HG02678 (cell line): ENCODE results near the gene SPATA20.

Experiments
- ATAC-seq: cut with Tn5 transposase; IDR thresholded peaks from one replicate; pipeline ENCODE4 v1.9.1; 2021; ENCODE audit warnings: mild to moderate bottlenecking, moderate library complexity; ENCODE audit not compliant: unreplicated experiment

Gene SPATA20

DNA sequence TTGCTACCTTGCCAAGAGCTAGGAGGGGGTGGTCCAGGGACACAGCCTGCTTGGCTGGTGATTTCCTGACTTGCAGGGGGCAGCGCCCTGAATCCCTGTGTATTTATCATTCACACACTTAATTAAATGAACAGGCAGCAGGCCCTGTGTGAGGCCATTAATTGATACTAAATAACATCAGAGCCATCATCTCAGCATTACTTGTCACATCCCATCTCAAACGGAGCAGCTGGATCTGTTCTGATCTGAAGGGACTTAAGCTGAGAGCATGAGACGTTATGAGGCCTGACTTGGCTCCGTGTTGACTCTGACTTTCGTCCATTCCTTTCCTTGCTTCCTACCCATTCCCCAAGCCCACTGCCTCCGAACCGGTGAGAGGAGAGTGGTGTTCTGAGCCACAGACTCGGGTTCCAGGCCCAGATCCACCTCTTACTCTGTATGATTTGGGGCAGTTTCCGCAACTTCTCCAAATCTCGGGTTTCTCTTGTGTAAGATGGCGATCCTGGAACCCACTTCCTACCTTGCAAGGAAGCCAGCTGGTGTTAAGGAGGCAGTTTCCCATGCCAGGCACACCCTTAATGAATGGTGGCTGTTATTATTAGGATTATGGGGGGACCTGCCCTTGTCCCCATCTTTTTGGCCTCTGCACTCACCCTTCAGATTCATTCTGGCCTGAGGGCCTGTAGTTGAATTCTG, 47.3 kb downstream of the SPATA20 start:
- no peak for ATAC-seq

DNA sequence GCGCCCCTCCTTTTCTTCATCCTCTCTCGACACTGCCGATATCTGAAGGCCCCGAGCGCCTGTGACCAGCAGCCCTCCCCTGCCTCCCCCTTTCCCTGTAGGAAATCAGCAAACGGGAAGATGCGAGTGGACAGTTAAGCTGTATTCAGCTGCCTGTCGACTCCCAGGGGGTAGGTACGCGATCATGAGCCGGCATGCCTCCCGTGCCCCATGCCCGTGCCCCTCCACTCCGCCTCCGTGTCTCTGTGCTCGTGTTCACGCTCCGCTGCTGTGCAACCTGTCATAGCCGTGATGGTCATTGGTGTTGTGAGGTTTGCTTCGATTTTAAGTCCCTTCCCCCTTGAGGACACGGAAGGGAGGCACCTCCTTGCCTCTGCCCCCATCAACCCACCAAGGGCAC, 47.9 kb downstream of the SPATA20 start:
- ATAC-seq: no peak

DNA sequence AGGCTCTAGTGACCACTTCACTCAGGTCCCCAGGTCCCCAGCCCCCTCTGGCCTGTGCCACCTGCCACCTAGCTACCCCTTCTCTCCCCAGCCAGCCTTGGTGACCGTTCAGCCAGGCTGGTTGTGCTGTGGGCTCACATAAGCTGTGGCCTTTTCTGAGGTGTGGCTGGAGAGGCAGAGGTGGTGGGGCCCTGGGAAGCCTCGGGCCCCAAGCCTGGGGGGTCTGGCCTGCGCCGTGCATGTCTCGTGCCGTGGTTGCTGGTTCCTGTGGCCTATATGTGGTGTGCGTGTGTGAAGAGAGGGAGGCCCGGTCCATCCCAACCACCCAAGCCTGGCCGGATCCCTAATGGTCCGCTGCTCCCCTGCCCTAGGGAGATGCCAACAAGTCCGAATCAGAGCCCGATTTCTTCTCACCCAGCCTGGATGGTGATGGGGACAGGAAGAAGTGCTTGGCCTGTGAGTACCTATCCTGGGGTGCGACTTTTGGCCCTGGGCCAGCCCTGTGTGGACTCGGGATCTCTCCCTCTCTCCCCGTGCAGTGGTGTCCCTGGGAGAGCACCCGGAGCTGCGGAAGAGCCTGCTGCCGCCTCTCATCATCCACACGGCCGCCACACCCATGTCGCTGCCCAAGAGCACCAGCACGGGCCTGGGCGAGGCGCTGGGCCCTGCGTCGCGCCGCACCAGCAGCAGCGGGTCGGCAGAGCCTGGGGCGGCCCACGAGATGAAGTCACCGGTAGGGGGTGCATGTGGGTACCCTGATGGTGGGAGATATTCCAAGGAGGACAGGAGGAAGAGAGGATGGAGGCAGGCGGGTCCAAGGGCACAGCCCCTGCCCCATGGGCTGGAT, 49.4 kb downstream of the SPATA20 start:
- no peak for ATAC-seq

DNA sequence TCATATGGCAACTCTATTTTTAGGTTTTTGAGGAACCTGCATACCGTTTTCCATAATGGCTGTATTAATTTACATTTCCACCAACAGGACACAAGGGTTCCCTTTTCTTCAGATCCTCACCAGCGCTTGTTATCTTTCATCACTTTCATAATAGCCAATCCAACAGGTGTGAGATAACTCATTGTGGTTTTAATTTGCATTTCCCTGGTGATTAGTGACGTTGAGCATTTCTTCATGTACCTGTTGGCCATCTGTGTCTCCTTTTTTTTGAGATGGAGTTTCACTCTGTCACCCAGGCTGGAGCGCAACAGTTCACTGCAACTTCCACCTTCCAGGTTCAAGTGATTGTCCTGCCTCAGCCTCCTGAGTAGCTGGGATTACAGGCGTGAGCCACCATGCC, 51.5 kb downstream of the SPATA20 start:
- no peak for ATAC-seq

DNA sequence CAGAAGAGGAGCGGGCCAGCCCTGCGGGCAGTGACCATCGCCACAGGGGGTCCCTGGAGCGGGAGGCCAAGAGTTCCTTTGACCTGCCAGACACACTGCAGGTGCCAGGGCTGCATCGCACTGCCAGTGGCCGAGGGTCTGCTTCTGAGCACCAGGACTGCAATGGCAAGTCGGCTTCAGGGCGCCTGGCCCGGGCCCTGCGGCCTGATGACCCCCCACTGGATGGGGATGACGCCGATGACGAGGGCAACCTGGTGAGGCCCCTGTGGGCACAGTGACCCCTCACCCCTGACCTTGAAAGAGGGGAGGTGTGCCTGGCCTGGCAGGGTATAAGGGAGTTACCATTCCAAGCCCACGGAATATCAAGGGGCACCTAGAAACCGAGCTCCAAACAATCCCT, 52.6 kb downstream of the SPATA20 start:
- ATAC-seq: no peak

DNA sequence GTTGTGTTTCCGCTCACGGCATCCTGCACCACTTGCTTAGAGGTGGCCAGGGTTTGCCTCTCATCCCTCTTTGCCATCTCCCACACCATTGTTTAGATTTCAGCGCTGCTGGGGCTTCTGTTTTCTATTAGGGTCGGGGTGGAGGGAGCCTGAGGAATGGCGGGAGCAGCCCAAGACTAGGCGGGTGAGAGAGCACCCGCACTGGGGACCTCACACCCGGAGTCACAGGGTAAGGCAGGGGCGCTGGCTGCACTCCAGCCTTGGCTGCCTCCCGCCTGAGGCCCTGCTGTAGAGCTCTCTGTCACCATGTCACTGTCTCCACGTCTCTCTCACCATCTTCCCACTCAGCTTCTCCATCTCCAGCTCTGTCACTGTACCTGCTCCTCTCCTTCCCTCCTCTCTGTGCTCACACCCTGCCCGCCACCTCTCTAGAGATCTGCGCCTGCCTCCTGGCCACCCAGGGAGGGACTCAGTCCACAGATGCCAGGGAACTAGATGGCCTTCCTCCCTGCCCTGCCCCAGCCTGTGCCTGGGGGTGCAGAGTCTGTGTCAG, 54.9 kb downstream of the SPATA20 start:
- ATAC-seq: no peak

DNA sequence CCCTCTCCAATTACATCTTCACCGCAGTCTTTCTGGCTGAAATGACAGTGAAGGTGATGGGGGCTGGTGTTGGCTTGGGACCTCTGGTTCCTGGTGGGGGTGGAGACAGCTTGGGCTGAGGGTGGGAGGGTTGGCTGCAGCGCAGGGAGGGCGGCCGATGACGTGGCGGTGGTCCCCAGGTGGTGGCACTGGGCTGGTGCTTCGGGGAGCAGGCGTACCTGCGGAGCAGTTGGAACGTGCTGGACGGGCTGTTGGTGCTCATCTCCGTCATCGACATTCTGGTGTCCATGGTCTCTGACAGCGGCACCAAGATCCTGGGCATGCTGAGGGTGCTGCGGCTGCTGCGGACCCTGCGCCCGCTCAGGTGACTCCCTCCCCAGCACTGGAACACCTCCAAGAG, 55.9 kb downstream of the SPATA20 start:
- ATAC-seq: no peak

DNA sequence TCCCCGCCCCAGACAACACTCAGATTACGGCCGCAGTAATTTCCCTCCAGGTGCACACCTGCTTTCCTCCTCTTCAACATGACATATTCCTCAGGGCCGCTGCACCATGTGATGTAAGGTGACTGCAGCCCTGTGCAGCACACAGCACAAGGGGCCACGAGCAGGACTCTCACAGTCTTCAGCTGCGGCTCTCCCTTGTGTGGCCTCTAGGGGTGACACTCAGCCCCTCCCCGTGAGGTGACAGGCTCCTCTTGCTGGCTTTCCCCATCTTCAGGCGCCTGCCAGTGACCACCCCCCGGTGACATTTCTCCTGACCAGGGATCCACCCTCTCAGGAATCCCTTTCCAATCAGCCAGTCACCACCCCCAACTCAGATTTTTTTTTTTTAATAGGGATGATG, 56.4 kb downstream of the SPATA20 start:
- ATAC-seq: no peak

DNA sequence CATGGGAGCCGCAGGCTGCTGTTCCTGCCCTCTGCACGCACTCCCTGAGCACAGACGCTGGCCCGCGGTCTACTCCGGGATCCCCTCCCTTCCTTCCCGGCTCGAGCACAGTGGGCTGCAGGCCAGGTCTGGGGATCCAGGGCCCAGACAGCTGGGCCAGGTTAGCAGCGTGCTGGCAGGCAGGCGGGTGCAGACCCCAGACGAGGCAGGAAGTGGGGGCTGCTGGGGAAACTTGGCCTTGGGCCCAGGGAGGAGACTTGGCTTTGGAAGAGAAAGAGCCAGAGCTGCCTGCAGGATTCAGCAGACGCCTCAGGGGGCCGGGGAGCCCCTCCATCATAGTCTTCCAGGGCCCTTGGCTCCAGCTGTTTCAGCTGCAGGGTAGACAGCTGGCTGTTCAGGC, 57.5 kb downstream of the SPATA20 start:
- ATAC-seq: no peak

DNA sequence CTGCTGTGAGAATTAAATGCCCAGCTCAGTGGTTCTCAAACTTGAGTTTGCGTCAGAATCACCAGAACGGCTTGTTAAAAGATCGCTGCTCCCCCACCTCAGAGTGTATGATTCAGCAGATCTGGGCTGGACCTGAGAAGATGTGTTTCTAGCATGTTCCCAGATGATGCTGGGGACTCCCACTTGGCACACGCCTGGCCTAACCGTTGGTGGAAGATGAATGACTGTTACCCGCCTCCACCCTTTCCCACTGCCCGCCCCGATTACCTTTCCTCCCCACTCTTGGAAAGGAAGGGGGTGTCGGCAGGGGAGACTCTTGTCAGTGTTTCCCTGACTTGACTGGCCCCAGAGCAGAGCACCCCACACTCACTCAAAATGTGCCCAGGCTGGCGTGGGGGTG, 58.5 kb downstream of the SPATA20 start:
- ATAC-seq: no peak
